ENCODE measurements around the gene FAM187B. TPM values are rescaled to one million over a fixed set of nuclear protein-coding genes. Genes with fewer than 3 reads are reported as not detected.
"Not testable (repeated sequence)": the region's sequence is repeated elsewhere in the genome, so short reads cannot be mapped to it uniquely, and the experiment has no call there.

The FAM187B gene
- total RNA-seq, 1 experiment from 2014 or later: not detected

- Mint-ChIP-seq H3K4me3 (ENCODE audit: low read depth, unreplicated experiment) (peak overlapping the region; percentile 100), H3K4me1 (ENCODE audit: low read depth, unreplicated experiment) (peaks cover 42% of the 10 kb centered on the region), H3K9me3 (ENCODE audit: low read depth, unreplicated experiment) (peaks cover 10% of the 10 kb centered on the region), H3K27me3 (ENCODE audit: unreplicated experiment) (no peaks in the 10 kb centered on the region), H3K27ac (ENCODE audit: unreplicated experiment) (peak overlapping the region; percentile 96), H3K36me3 (ENCODE audit: insufficient read depth, unreplicated experiment) (peaks cover 56% of the 10 kb centered on the region)
- peak; percentile 97 for DNase-seq
- TF ChIP-seq CTCF (IDR thresholded peaks at IDR 0.05; ENCODE audit: unreplicated experiment): peak; percentile 50
- intact Hi-C loops (cut with micrococcal nuclease; ENCODE audit: unreplicated experiment): loop anchor here (1.0 to 5.0 kb wide), 3 partner anchors 33 to 105 kb away; partner anchors contain the start of gene FXYD7
- BruUV-seq (replicated peaks): TSS peak; percentile 92
- CTCF ChIA-PET: interaction anchor here (0.6 to 1.0 kb wide), 4 partner anchors 10 to 274 kb away, joined by 3 to 4 read pairs (median 3); no protein-coding TSS in a partner anchor
Measured at GRCh38 chr19:35247526-35248309, 19.2 kb upstream of the FAM187B start.

DNA sequence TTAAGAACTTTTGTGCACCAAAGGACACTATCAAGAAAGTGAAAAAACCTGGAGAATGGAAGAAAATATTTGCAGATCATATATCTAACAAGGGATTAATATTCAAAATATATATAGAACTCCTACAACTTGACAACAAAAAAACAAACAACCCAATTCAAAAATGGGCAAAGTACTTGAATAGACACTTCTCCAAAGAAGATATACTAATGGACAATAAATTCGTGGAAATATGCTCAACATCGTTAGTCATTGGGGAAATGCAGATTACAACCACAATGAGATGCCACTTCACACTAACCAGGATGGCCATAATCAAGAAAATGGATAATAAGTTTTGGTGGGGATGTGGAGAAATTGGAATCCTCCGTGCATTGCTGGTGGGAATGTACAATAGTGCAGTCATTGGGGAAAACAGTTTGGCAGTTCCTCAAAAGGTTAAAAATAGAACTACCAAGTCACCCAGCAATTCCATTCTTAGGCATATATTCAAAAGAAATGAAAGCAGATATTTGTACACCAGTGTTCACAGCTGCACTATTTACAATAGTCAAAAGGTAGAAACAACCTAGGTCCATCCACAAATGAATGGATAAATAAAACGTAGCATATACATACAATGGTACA is 18.0 kb upstream of the FAM187B start:
- DNase-seq: no peak
- CTCF ChIA-PET: no interaction called here
- H3K4me1 Mint-ChIP-seq (ENCODE audit: low read depth, unreplicated experiment): peaks cover 33% of the 10 kb centered on the region
- intact Hi-C loops (cut with micrococcal nuclease; ENCODE audit: unreplicated experiment): loop anchor here (5.0 kb wide), 1 partner anchor 104 kb away; the partner anchor contains the start of gene FXYD7
- peak overlapping the region; percentile 100 for H3K4me3 Mint-ChIP-seq (ENCODE audit: low read depth, unreplicated experiment)
- H3K9me3 Mint-ChIP-seq (ENCODE audit: low read depth, unreplicated experiment): peaks cover 10% of the 10 kb centered on the region
- peaks cover 45% of the 10 kb centered on the region for H3K36me3 Mint-ChIP-seq (ENCODE audit: insufficient read depth, unreplicated experiment)
- H3K27ac Mint-ChIP-seq (ENCODE audit: unreplicated experiment): peak overlapping the region; percentile 96
- TF ChIP-seq CTCF (IDR thresholded peaks at IDR 0.05; ENCODE audit: unreplicated experiment): no peak
- H3K27me3 Mint-ChIP-seq (ENCODE audit: unreplicated experiment): no peaks in the 10 kb centered on the region
- no TSS peak for BruUV-seq (replicated peaks)

GRCh38 chr19:35241417-35241816 is 12.9 kb upstream of the FAM187B start:
- no peaks in the 10 kb centered on the region for H3K27me3 Mint-ChIP-seq (ENCODE audit: unreplicated experiment)
- no peaks in the 10 kb centered on the region for H3K36me3 Mint-ChIP-seq (ENCODE audit: insufficient read depth, unreplicated experiment)

DNA sequence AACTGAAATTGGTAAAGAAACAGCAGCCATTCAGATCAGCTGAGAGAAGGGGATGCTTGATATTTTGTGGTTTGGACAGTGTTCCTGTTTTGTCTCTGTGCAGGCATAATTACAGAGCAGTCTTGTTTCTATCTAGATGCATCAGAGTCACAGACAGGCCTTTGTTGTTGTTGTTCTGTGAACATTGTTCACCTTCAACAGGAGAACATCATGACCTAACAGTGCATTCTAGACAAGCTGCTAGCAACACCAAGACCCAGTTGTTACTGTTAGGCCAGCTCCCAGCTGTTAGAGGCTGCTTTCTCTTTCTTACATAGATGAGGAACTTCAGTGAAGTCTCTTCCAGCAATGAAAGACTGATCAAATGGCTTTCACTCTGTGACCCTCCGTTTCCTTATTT is 11.8 kb upstream of the FAM187B start:
- DNase-seq: no peak
- Mint-ChIP-seq H3K4me1 (ENCODE audit: low read depth, unreplicated experiment) (no peaks in the 10 kb centered on the region), H3K9me3 (ENCODE audit: low read depth, unreplicated experiment) (peaks cover 17% of the 10 kb centered on the region), H3K27me3 (ENCODE audit: unreplicated experiment) (no peaks in the 10 kb centered on the region), H3K4me3 (ENCODE audit: low read depth, unreplicated experiment) (no peak overlapping the region), H3K36me3 (ENCODE audit: insufficient read depth, unreplicated experiment) (no peaks in the 10 kb centered on the region), H3K27ac (ENCODE audit: unreplicated experiment) (no peak overlapping the region)
- TF ChIP-seq CTCF (IDR thresholded peaks at IDR 0.05; ENCODE audit: unreplicated experiment): no peak
- no TSS peak for BruUV-seq (replicated peaks)
- CTCF ChIA-PET: no interaction called here
- intact Hi-C loops (cut with micrococcal nuclease; ENCODE audit: unreplicated experiment): no loop called here

More at GRCh38 chr19:35241417-35241816, 12.9 kb upstream of the FAM187B start:
- CTCF ChIA-PET: no interaction called here
- no peak for DNase-seq
- TF ChIP-seq CTCF (IDR thresholded peaks at IDR 0.05; ENCODE audit: unreplicated experiment): no peak
- H3K9me3 Mint-ChIP-seq (ENCODE audit: low read depth, unreplicated experiment): peaks cover 17% of the 10 kb centered on the region
- intact Hi-C loops (cut with micrococcal nuclease; ENCODE audit: unreplicated experiment): no loop called here
- BruUV-seq (replicated peaks): no TSS peak
- H3K4me3 Mint-ChIP-seq (ENCODE audit: low read depth, unreplicated experiment): no peak overlapping the region
- H3K4me1 Mint-ChIP-seq (ENCODE audit: low read depth, unreplicated experiment): no peaks in the 10 kb centered on the region
- H3K27ac Mint-ChIP-seq (ENCODE audit: unreplicated experiment): no peak overlapping the region

DNA sequence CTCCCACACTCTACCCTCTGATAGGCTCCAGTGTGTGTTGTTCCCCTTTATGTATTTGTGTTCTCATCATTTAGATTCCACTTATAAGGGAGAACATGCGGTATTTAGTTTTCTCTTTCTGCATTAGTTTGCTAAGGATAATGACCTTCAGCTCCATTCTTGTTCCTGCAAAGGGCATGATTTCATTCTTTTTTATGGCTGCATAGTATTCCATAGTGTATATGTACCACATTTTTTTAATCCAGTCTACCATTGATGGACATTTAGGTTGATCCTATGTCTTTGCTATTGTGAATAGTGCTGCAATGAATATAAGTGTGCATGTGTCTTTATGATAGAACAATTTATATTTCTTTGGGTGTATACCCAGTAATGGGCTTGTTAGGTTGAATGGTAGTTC is 11.1 kb upstream of the FAM187B start:
- H3K9me3 Mint-ChIP-seq (ENCODE audit: low read depth, unreplicated experiment): peaks cover 14% of the 10 kb centered on the region
- intact Hi-C loops (cut with micrococcal nuclease; ENCODE audit: unreplicated experiment): not testable (repeated sequence)

More for the DNA sequence above, 11.1 kb upstream of the FAM187B start:
- H3K4me1 Mint-ChIP-seq (ENCODE audit: low read depth, unreplicated experiment); H3K4me3 Mint-ChIP-seq (ENCODE audit: low read depth, unreplicated experiment); H3K27me3 Mint-ChIP-seq (ENCODE audit: unreplicated experiment); H3K36me3 Mint-ChIP-seq (ENCODE audit: insufficient read depth, unreplicated experiment); CTCF ChIA-PET; DNase-seq; BruUV-seq (replicated peaks); H3K27ac Mint-ChIP-seq (ENCODE audit: unreplicated experiment): not testable (repeated sequence)
